ENCODE measurements around the gene RFTN1.

RFTN1 gene, protein sequence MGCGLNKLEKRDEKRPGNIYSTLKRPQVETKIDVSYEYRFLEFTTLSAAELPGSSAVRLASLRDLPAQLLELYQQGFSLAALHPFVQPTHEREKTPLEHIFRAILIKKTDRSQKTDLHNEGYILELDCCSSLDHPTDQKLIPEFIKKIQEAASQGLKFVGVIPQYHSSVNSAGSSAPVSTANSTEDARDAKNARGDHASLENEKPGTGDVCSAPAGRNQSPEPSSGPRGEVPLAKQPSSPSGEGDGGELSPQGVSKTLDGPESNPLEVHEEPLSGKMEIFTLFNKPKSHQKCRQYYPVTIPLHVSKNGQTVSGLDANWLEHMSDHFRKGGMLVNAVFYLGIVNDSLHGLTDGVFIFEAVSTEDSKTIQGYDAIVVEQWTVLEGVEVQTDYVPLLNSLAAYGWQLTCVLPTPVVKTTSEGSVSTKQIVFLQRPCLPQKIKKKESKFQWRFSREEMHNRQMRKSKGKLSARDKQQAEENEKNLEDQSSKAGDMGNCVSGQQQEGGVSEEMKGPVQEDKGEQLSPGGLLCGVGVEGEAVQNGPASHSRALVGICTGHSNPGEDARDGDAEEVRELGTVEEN

GRCh38 chr3:16513141-16514020, at the start of gene RFTN1:
Gene RFTN1, minus strand, starts transcription at chr3:16513699. Its CDS starts 19,830 bp downstream, at chr3:16493869.
- DNase-seq: peak in 7 of 42 donors; percentile 6 to 36 (median 19)
- intact Hi-C loops (cut with DNase I): no loop called here

GRCh38 chr3:16559653-16560365, 46.3 kb upstream of the RFTN1 start:
- intact Hi-C loops (cut with DNase I): no loop called here
- DNase-seq: no peak

- intact Hi-C loops (cut with DNase I): loop anchor here (5.0 kb wide), 1 partner anchor 267 kb away; no protein-coding TSS in a partner anchor
- no peak for DNase-seq
These were observed 40.6 kb upstream of the RFTN1 start for GRCh38 chr3:16554126-16554525.

GRCh38 chr3:16552757-16553156, 39.3 kb upstream of the RFTN1 start:
- intact Hi-C loops (cut with DNase I): loop anchor here (5.0 kb wide), 1 partner anchor 265 kb away; no protein-coding TSS in a partner anchor
- no peak for DNase-seq

DNA sequence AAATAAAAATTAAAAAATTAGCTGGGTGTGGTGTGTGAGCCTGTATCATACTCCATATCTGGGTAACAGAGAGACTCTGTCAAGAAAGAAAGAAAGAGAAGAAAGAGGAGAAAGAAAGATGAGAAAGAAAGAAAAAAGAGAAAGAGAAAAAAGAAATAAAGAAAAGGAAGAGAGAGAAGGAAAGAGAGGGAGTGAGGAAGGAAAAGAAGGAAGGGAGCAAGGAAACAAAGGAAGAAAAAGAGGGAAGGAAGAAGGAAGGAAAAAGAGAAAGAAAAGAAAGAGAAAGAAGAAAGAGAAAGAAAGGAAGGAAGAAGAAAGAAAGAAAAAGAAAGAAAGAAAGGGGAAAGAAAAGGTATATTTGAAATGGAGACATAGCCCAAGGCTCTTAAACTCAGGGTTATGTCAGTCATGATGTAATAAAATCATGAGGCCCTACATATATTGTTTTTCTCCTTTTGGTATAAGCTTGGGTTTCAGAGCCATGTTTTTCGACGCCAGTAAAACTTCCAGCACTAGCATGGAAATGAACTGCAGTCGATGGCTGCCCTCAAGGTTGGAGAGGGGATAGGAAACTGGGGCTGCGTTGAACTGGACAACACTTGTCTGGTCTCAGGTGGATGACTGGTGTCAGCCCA, 38.0 kb upstream of the RFTN1 start:
- intact Hi-C loops (cut with DNase I): loop anchor here (5.0 kb wide), 1 partner anchor 264 kb away; no protein-coding TSS in a partner anchor
- no peak for DNase-seq

- intact Hi-C loops (cut with DNase I): loop anchor here (5.0 kb wide), 1 partner anchor 264 kb away; no protein-coding TSS in a partner anchor
- DNase-seq: peak in 40 of 42 donors; percentile 14 to 89 (median 68)
These were observed 37.3 kb upstream of the RFTN1 start for GRCh38 chr3:16550676-16551341.

GRCh38 chr3:16550305-16550675, 36.8 kb upstream of the RFTN1 start:
- peak in 1 of 42 donors; percentile 3 for DNase-seq
- intact Hi-C loops (cut with DNase I): loop anchor here (5.0 kb wide), 1 partner anchor 263 kb away; no protein-coding TSS in a partner anchor

DNA sequence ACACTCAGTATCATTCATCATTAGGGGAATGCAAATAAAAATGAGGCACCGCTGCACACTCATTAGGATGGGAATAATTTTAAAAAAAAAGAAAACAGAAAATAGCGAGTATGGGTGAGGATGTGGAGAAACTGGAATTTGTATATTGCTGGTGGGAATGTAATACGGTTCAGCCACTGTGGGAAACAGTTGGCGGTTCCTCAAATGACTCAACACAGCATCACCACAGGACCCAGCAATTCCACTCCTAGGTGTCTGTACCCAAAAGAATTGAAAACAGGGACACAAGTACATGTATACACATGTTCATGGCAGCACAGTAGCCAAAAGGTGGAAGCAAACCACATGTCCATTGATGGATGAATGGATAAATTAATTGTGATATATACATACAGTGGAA, 35.2 kb upstream of the RFTN1 start:
- intact Hi-C loops (cut with DNase I): no loop called here
- DNase-seq: no peak

- DNase-seq: no peak
- intact Hi-C loops (cut with DNase I): no loop called here
These were observed 34.3 kb upstream of the RFTN1 start for GRCh38 chr3:16547561-16548357.

DNA sequence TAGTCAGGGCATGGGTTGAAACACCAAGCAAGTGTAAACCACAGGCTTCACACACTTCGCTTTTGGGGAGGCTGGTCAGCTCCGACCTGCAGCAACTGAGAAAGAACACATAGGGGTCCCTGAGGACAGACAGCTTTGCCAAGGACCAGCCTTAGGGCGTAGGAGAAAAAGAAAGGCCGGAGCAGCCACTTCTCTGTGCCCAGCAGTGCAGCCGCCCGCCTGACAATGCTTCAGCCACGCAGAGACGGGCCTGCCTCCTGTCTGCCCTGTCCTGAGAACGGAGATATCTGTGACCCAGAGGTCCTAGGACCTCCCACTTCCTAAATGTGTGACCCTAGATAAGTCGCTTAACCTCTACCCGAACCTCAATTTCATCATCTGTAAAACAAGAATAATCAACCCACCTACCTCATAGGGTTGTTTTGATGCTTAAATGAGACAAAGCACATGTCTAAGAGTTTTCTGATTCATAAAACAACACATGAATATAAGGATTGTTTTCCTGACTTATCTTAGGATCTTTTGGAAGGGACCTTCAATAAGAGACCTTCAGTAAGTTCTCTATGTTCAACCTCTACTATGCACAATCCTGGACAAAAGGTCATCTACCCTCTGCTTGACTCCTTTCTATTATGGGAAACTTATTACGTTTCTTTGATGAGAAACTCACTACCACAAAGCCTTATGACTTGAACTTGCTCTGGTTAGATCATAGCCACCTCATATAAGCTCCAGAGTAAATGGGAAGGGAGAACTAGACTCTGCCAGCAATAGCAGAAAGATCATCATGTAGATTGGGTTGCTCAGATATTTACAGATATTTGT, 32.9 kb upstream of the RFTN1 start:
- intact Hi-C loops (cut with DNase I): no loop called here
- DNase-seq: no peak

- no peak for DNase-seq
- intact Hi-C loops (cut with DNase I): no loop called here
These were observed 32.1 kb upstream of the RFTN1 start for GRCh38 chr3:16545413-16546185.

DNA sequence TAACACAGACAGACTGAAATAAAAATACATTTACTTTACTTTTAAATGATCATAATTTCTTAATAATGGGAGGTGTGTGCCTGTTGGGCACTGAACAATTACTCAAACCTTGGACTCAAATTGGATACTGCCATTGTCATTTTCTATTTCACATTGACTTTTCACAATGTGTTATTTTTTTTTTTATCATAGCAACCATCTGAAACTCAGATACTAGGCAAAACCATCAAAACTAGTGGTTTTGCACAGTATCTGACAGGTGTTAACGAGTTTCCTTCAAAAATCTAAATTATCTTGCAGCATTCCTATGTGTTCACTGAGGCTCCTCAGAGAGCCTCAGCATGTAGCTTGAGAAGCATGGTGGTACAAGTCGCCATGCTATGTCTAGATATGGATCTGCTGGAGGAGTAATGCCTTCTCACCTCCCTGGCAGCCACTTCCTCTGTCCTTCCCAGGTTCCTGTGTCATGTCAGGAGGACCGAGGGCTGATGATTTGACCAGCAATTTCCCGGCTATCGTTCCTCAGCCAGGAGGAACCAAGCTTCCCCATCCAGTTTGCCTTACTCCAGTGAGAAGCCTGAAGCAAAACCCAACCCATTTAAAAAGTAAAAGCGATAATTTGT, 29.9 kb upstream of the RFTN1 start:
- DNase-seq: no peak
- intact Hi-C loops (cut with DNase I): no loop called here

- intact Hi-C loops (cut with DNase I): no loop called here
- no peak for DNase-seq
These were observed 25.0 kb upstream of the RFTN1 start for GRCh38 chr3:16538507-16538906.

DNA sequence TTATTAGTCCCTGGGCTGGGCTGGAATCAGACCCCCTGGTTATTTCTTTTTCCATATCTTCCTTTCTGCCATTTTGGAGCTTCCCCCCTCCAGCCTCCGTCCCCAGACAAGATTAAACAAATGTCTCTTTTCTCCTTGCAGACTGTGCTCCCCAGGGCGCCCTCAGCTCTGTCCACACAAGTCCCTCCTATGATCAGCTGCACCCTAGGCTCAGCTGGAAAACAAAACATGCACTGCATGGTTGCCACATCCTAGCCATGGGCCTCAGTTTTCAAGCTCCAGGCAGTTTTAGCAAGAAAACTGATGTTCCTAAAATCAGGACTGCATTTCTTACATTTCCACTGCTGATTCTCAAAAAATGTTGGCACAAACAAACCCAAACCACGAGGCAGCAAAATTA, 23.5 kb upstream of the RFTN1 start:
- no peak for DNase-seq
- intact Hi-C loops (cut with DNase I): no loop called here

- DNase-seq: no peak
- intact Hi-C loops (cut with DNase I): no loop called here
These were observed 22.8 kb upstream of the RFTN1 start for GRCh38 chr3:16536344-16536663.
